ENCODE measurements around the gene CDK5R2.
"Not testable (repeated sequence)": the region's sequence is repeated elsewhere in the genome, so short reads cannot be mapped to it uniquely, and the experiment has no call there.

GRCh38 chr2:218930488-218930887 is 29.0 kb upstream of the CDK5R2 start:
- not testable (repeated sequence) for TF ChIP-seq CTCF, POLR2A (IDR thresholded peaks at IDR 0.05)
